Measurements from ENCODE around the gene LONRF2. TPM values are rescaled to one million over a fixed set of nuclear protein-coding genes. Genes with fewer than 3 reads are reported as not detected.

LONRF2 gene
- total and polyA plus RNA-seq, 2 of the 13 experiments (the other 11 are each of a cell fraction or from before 2014, with no cell fraction given): not detected

- TF ChIP-seq, protein P1, sequence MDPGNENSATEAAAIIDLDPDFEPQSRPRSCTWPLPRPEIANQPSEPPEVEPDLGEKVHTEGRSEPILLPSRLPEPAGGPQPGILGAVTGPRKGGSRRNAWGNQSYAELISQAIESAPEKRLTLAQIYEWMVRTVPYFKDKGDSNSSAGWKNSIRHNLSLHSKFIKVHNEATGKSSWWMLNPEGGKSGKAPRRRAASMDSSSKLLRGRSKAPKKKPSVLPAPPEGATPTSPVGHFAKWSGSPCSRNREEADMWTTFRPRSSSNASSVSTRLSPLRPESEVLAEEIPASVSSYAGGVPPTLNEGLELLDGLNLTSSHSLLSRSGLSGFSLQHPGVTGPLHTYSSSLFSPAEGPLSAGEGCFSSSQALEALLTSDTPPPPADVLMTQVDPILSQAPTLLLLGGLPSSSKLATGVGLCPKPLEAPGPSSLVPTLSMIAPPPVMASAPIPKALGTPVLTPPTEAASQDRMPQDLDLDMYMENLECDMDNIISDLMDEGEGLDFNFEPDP (CRISPR knock-in tag; conservative IDR thresholded peaks at IDR 0.05): 0 out of 2 replicates have a peak, but pooled peaks have one; percentile 54
- TF ChIP-seq ZNF276 (CRISPR knock-in tag; IDR thresholded peaks at IDR 0.05; ENCODE audit: low read depth): no peak
- WGBS (ENCODE audit: low lambda C conversion rate): 23% methylated on average over 9 of the region's 9 CpGs
- ATAC-seq (no peak), DNase-seq (ENCODE audit: low spot score) (no peak), FAIRE-seq (no peak)
- H4K20me1 ChIP-seq (ENCODE audit: insufficient read depth, low read length): no peaks in the 10 kb centered on the region
- CTCF ChIA-PET (ENCODE audit: low intra/inter-chr PET ratio, low total read pairs): no interaction called here
- H2AFZ ChIP-seq (ENCODE audit: low read length): no peak overlapping the region
- peaks cover 10% of the 10 kb centered on the region for H3K4me1 ChIP-seq (ENCODE audit: insufficient read depth, low read length)
- peaks cover 0 to 12% of the 10 kb centered on the region in 2 experiments; a peak in 3 of 5 replicates for H3K27me3 ChIP-seq (ENCODE audit: control insufficient read depth in 1 of 2, insufficient read depth in 2 of 2, low read length in 2 of 2)
- no peaks in the 10 kb centered on the region for H3K9me3 ChIP-seq (ENCODE audit: low read length)
- H3K79me2 ChIP-seq (ENCODE audit: insufficient read depth, low read length): no peaks in the 10 kb centered on the region
- no peaks in the 10 kb centered on the region for H3K36me3 ChIP-seq (replicated peaks in 1 of 2; ENCODE audit: control insufficient read depth in 1 of 2, insufficient read depth in 2 of 2, low read length in 2 of 2)
- H3K4me2 ChIP-seq (ENCODE audit: low read depth, low read length): no peak overlapping the region
- in situ Hi-C loops (cut with HindIII; ENCODE audit: extremely low pct_ligation_motif_present, low pct_unique_long_range_greater_than_20kb) (no loop called here), intact Hi-C loops (cut with micrococcal nuclease; ENCODE audit: unreplicated experiment) (no loop called here)
- no peak overlapping the region for H3K4me3 ChIP-seq (replicated peaks in 1 of 3; ENCODE audit: insufficient read depth in 1 of 3, low read depth in 2 of 3, low read length in 3 of 3)
- no TSS peak for BruUV-seq (replicated peaks)
- H3K9ac ChIP-seq (ENCODE audit: insufficient read depth, low read depth, low read length): no peak overlapping the region
- no peak overlapping the region for H3K27ac ChIP-seq (ENCODE audit: extremely low read length, insufficient read depth, low read length)
- POLR2A ChIA-PET: no interaction called here
Observed at GRCh38 chr2:100293341-100294161, 28.8 kb downstream of the LONRF2 start.
